OCI-LY1 (cell line): ENCODE results near the gene ZKSCAN3.
"Not testable (repeated sequence)": the region's sequence is repeated elsewhere in the genome, so short reads cannot be mapped to it uniquely, and the experiment has no call there.

Experiments
- H2AFZ ChIP-seq: fragments of 200-600 bp; sonication (generic), shearing (Covaris generic); 2 replicates; pipeline ENCODE4 v1.6.0; 2014; ENCODE audit warnings: antibody characterized with exemption, mild to moderate bottlenecking, low read length
- H3F3A ChIP-seq: fragments of 200-600 bp; sonication (generic), shearing (Covaris generic); 2 replicates; pipeline ENCODE4 v1.6.0; 2014; ENCODE audit warnings: mild to moderate bottlenecking, antibody characterized with exemption, low read length, moderate library complexity; ENCODE audit not compliant: insufficient read depth
- H3K27ac ChIP-seq: fragments of 200-600 bp; sonication (generic); 2 replicates; pipeline ENCODE4 v1.5.1; 2014; ENCODE audit warnings: low read length, mixed run types, mild to moderate bottlenecking, low read depth; ENCODE audit not compliant: poor library complexity, severe bottlenecking
- H3K27me3 ChIP-seq: fragments of 200-600 bp; sonication (generic); 2 replicates; pipeline ENCODE4 v1.6.0; 2014; ENCODE audit warnings: antibody characterized with exemption, mild to moderate bottlenecking, low read length, moderate library complexity; ENCODE audit not compliant: insufficient read depth
- H3K36me3 ChIP-seq: fragments of 200-600 bp; sonication (generic); 2 replicates; pipeline ENCODE4 v1.6.1; 2014; ENCODE audit warnings: mild to moderate bottlenecking, antibody characterized with exemption, low read length, moderate library complexity, mixed read lengths; ENCODE audit not compliant: insufficient read depth
- H3K4me1 ChIP-seq: fragments of 200-600 bp; sonication (generic); 2 replicates; pipeline ENCODE4 v1.5.1; 2014; ENCODE audit warnings: mild to moderate bottlenecking, low read length, moderate library complexity; ENCODE audit not compliant: insufficient read depth, severe bottlenecking
- H3K4me2 ChIP-seq: fragments of 200-600 bp; sonication (generic), shearing (Covaris generic); 2 replicates; pipeline ENCODE4 v1.6.1; 2014; ENCODE audit warnings: low read length
- H3K4me3 ChIP-seq: fragments of 200-600 bp; sonication (generic); 2 replicates; pipeline ENCODE4 v1.5.1; 2014; ENCODE audit warnings: low read length, low read depth, mild to moderate bottlenecking, mixed read lengths; ENCODE audit not compliant: poor library complexity, severe bottlenecking
- H3K79me2 ChIP-seq: fragments of 200-600 bp; shearing (Covaris generic); 2 replicates; pipeline ENCODE4 v1.6.1; 2016; ENCODE audit warnings: mixed run types, low read length, mixed read lengths; ENCODE audit not compliant: insufficient read depth
- H3K9ac ChIP-seq: fragments of 200-600 bp; sonication (generic), shearing (Covaris generic); 2 replicates; pipeline ENCODE4 v1.6.1; 2014; ENCODE audit warnings: mild to moderate bottlenecking, low read length, mixed read lengths
- H3K9me2 ChIP-seq: fragments of 200-600 bp; sonication (generic), shearing (Covaris generic); 2 replicates; pipeline ENCODE4 v1.6.1; 2014; ENCODE audit warnings: low read depth, mild to moderate bottlenecking, low read length, mixed read lengths
- H3K9me3 ChIP-seq: fragments of 200-600 bp; shearing (Covaris generic); 2 replicates; pipeline ENCODE4 v1.6.1; 2014; ENCODE audit warnings: low read length, mixed read lengths
- H4K20me1 ChIP-seq: fragments of 200-600 bp; sonication (generic), shearing (Covaris generic); 2 replicates; pipeline ENCODE4 v1.6.0; 2016; ENCODE audit warnings: mild to moderate bottlenecking, low read length; ENCODE audit not compliant: insufficient read depth
- EZH2 ChIP-seq: fragments of 200-600 bp; sonication (generic), shearing (Covaris generic); IDR thresholded peaks from 2 replicates; pipeline ENCODE4 v1.8.0; 2017; ENCODE audit warnings: borderline replicate concordance, mixed run types, mild to moderate bottlenecking, antibody characterized with exemption, low read length, moderate library complexity, mixed read lengths
- TF ChIP-seq, protein P1 (sequence below): fragments of 200-600 bp; sonication (generic), shearing (Covaris generic); IDR thresholded peaks from 2 replicates; pipeline ENCODE4 v1.5.1; 2017; ENCODE audit warnings: mild to moderate bottlenecking, antibody characterized with exemption, low read length, moderate library complexity, mixed read lengths

Gene ZKSCAN3

GRCh38 chr6:28402197-28402596 lies 52.5 kb downstream of the ZKSCAN3 start:
- no peak overlapping the region for H3K4me3 ChIP-seq
- peaks cover 28% of the 10 kb centered on the region for H3K4me1 ChIP-seq
- H3K4me2 ChIP-seq, result no peak overlapping the region
- peaks cover 11% of the 10 kb centered on the region for H3K36me3 ChIP-seq
- H3K27ac ChIP-seq, result no peak overlapping the region
- H3F3A ChIP-seq, result no peaks in the 10 kb centered on the region
- H3K27me3 ChIP-seq, result no peaks in the 10 kb centered on the region
- no peak overlapping the region for H2AFZ ChIP-seq
- H3K79me2 ChIP-seq, result peaks cover 6% of the 10 kb centered on the region; the same call in 1 of the 2 replicates
- no peaks in the 10 kb centered on the region for H3K9me3 ChIP-seq
- no peak overlapping the region for H3K9ac ChIP-seq
- H3K9me2 ChIP-seq, result no peaks in the 10 kb centered on the region
- TF ChIP-seq EZH2, result no peak
- TF ChIP-seq, protein P1, sequence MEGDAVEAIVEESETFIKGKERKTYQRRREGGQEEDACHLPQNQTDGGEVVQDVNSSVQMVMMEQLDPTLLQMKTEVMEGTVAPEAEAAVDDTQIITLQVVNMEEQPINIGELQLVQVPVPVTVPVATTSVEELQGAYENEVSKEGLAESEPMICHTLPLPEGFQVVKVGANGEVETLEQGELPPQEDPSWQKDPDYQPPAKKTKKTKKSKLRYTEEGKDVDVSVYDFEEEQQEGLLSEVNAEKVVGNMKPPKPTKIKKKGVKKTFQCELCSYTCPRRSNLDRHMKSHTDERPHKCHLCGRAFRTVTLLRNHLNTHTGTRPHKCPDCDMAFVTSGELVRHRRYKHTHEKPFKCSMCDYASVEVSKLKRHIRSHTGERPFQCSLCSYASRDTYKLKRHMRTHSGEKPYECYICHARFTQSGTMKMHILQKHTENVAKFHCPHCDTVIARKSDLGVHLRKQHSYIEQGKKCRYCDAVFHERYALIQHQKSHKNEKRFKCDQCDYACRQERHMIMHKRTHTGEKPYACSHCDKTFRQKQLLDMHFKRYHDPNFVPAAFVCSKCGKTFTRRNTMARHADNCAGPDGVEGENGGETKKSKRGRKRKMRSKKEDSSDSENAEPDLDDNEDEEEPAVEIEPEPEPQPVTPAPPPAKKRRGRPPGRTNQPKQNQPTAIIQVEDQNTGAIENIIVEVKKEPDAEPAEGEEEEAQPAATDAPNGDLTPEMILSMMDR, result no peak
- no peaks in the 10 kb centered on the region for H4K20me1 ChIP-seq

DNA sequence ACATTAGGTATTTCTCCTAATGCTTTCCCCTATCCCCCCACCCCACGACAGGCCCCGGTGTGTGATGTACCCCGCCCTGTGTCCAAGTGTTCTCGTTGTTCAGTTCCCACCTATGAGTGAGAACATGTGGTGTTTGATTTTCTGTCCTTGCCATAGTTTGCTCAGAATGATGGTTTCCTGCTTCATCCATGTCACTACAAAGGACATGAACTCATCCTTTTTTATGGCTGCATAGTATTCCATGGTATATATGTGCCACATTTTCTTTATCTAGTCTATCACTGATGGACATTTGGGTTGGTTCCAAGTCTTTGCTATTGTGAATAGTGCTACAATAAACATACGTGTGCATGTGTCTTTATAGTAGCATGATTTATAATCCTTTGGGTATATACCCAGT lies 54.2 kb downstream of the ZKSCAN3 start:
- not testable (repeated sequence) for H3K36me3 ChIP-seq, H3K79me2 ChIP-seq, H2AFZ ChIP-seq, H3K27me3 ChIP-seq, H3K4me2 ChIP-seq, H3K9ac ChIP-seq, H3K4me3 ChIP-seq, H3F3A ChIP-seq, H3K9me3 ChIP-seq, H3K9me2 ChIP-seq, H3K27ac ChIP-seq, H4K20me1 ChIP-seq
- H3K4me1 ChIP-seq, result peaks cover 13% of the 10 kb centered on the region

DNA sequence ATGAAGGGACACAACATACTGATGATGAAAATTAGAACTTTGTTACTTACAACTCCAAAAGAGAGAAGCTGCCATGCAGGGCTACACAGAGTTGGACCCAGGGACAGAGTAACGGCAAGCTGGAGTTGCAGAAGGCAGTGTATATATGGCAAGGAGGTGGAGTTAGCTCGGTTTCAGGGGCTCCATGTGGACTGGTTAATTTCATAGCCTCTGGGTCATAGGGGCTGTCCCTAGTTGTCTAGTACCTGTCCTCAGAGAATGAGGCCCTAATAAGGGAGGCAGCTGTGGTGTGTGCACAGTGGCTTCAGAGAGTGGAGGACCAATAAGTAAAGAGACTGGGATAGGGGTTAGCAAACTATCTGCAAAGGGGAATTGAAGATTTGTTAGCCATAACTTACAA lies 57.7 kb downstream of the ZKSCAN3 start:
- H3K9ac ChIP-seq, result no peak overlapping the region
- H3K36me3 ChIP-seq, result no peaks in the 10 kb centered on the region
- H3K79me2 ChIP-seq, result no peaks in the 10 kb centered on the region
- no peaks in the 10 kb centered on the region for H3K4me1 ChIP-seq
- H3K9me2 ChIP-seq, result no peaks in the 10 kb centered on the region
- no peaks in the 10 kb centered on the region for H4K20me1 ChIP-seq
- no peaks in the 10 kb centered on the region for H3F3A ChIP-seq
- no peak overlapping the region for H2AFZ ChIP-seq
- no peak overlapping the region for H3K4me2 ChIP-seq
- TF ChIP-seq, protein P1, result no peak
- TF ChIP-seq EZH2, result no peak
- no peaks in the 10 kb centered on the region for H3K9me3 ChIP-seq
- H3K27ac ChIP-seq, result no peak overlapping the region
- H3K4me3 ChIP-seq, result no peak overlapping the region
- no peaks in the 10 kb centered on the region for H3K27me3 ChIP-seq

DNA sequence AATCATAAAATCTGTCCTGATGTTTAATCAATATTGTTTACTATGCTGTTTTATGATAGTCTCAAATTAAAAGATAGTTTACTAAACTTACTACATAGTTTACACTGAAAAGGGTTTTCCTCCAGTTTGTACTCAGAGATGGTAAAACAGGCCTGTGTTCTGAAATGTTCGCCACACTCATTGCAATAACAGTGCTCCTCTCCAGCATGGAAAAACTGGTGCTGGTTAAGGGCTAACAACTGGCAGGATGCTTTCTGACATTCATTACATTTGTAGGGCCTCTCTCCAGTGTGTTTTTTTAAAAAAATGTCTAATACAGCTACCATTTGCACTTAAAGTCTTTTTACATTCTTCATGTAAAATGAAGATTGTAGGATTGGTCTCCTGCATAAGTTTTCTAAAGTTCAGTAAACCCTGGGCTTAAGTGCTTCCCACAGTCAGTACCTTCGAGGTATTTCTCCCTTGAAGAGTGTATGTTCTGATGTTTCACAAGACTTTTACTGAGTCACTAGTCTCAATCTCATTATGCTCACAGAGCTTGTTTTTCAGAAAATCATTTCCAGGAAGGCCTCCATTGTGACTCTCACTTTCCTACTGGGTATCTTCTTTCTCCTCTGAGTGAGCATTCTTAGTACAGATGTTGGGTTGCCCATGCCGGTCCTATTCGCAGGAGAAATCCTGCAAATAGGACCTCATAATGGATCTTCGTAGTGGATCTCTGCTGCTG lies 58.5 kb downstream of the ZKSCAN3 start:
- H3K27me3 ChIP-seq, result no peaks in the 10 kb centered on the region
- no peak overlapping the region for H2AFZ ChIP-seq
- H3K4me2 ChIP-seq, result no peak overlapping the region
- H3K79me2 ChIP-seq, result no peaks in the 10 kb centered on the region
- no peaks in the 10 kb centered on the region for H3F3A ChIP-seq
- H4K20me1 ChIP-seq, result no peaks in the 10 kb centered on the region
- TF ChIP-seq EZH2, result no peak
- TF ChIP-seq, protein P1, result no peak
- no peak overlapping the region for H3K9ac ChIP-seq
- H3K36me3 ChIP-seq, result no peaks in the 10 kb centered on the region
- H3K27ac ChIP-seq, result no peak overlapping the region
- H3K4me1 ChIP-seq, result no peaks in the 10 kb centered on the region
- no peaks in the 10 kb centered on the region for H3K9me2 ChIP-seq
- no peaks in the 10 kb centered on the region for H3K9me3 ChIP-seq
- H3K4me3 ChIP-seq, result no peak overlapping the region
